ENCODE results near the gene NPHP1.
"Not testable (repeated sequence)": the region's sequence is repeated elsewhere in the genome, so short reads cannot be mapped to it uniquely, and the experiment has no call there.

Gene NPHP1

GRCh38 chr2:110103061-110103961 is 101.5 kb downstream of the NPHP1 start:
- DNase-seq (ENCODE audit: low read depth): no peak

- DNase-seq (ENCODE audit: low read depth): no peak
Measured at GRCh38 chr2:110101901-110102803, 102.7 kb downstream of the NPHP1 start.

GRCh38 chr2:110101280-110101844 is 103.5 kb downstream of the NPHP1 start:
- DNase-seq (ENCODE audit: low read depth): no peak

DNA sequence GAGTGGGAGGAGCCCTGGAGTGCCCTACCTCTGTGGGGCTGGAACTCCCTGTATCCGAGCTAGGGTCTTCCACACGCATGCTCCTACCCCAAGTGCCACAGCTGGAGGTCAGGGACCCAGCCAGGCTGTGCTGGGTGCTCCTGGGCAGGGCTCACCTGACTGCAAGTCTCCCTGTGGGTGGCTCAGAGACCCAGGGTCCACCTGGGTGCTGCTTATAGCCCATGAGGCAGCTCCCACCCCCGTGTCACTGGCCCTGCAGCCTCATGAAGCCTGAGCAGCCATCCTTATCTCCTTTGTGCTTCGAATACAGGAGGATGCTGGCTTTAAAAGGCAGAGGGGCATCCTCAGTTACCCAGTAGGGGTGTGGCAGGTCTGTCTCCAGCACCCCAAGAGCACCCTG is 103.9 kb downstream of the NPHP1 start:
- DNase-seq (ENCODE audit: low read depth): not testable (repeated sequence)

- DNase-seq (ENCODE audit: low read depth): no peak
Measured at GRCh38 chr2:110100480-110100879, 104.3 kb downstream of the NPHP1 start.

GRCh38 chr2:110099471-110100225 is 105.2 kb downstream of the NPHP1 start:
- DNase-seq (ENCODE audit: low read depth): no peak

DNA sequence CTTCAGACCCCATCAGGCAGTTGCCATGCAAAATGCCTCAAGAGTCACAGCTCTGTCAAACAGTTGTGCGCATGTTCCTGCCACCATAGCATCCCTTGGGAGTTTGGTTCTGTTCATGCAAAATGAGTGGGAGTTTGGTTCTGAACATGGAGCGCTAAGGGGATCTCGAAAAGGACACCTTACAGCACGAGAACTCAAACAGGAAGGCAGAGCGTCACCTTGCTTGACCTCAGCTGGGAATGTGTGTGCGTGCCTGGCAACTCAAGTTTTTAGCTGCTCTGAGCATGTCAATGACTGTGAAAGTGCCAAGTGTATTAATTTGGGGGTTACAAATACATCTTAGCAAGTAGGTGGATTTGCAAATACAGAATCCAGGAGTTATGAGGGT is 105.8 kb downstream of the NPHP1 start:
- no peak for DNase-seq (ENCODE audit: low read depth)

- DNase-seq (ENCODE audit: low read depth): no peak
Measured at GRCh38 chr2:110097506-110098220, 107.2 kb downstream of the NPHP1 start.

GRCh38 chr2:110095994-110096633 is 108.7 kb downstream of the NPHP1 start:
- DNase-seq (ENCODE audit: low read depth): no peak

- not testable (repeated sequence) for DNase-seq (ENCODE audit: low read depth)
Measured at GRCh38 chr2:110094884-110095534, 109.8 kb downstream of the NPHP1 start.

- DNase-seq (ENCODE audit: low read depth): not testable (repeated sequence)
Measured at GRCh38 chr2:110093924-110094323, 110.9 kb downstream of the NPHP1 start.

GRCh38 chr2:110090164-110090563 is 114.6 kb downstream of the NPHP1 start:
- DNase-seq (ENCODE audit: low read depth): not testable (repeated sequence)

DNA sequence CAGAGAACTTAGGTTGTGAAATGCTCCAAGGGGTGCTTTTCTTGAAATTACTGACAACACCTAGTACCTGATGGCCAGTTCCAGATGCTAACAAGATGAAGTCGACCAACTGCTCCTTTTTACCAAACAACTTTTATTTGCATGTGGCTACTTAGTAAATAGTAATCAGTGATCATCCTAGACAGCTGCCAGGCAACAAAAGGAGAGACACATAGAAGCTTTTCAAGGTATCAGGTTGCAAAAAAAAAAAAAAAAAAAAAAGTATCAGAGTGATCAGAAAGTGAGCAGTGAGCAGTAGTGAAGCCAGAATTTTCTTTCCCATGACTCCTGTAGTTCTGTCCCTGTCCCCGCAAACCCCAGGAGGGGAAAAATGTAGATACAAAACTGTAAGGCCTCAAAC is 121.1 kb downstream of the NPHP1 start:
- not testable (repeated sequence) for DNase-seq (ENCODE audit: low read depth)

- not testable (repeated sequence) for DNase-seq (ENCODE audit: low read depth)
Measured at GRCh38 chr2:110083162-110083561, 121.7 kb downstream of the NPHP1 start.

GRCh38 chr2:110078104-110078503 is 126.7 kb downstream of the NPHP1 start:
- not testable (repeated sequence) for DNase-seq (ENCODE audit: low read depth)

GRCh38 chr2:110075896-110076295 is 128.9 kb downstream of the NPHP1 start:
- DNase-seq (ENCODE audit: low read depth): not testable (repeated sequence)

Measured in stimulated activated CD8-positive, alpha-beta memory T cell treated with anti-CD3 and anti-CD28 coated beads, Interleukin-7, amount 100 ng/mL, for 24 hours (primary cell).